Prostate gland (tissue), 2 donors: Measurements from ENCODE around the gene DCTN3.

ENCODE experiments used
- POLR2A ChIP-seq: fragments of 450-650 bp; IDR thresholded peaks from one replicate; pipeline ENCODE4 v1.6.1; 2016; ENCODE audit warnings: antibody characterized with exemption, mild to moderate bottlenecking
- TF ChIP-seq, protein P1 (sequence below), 4 experiments: fragments of 200-600 bp in 2 of 4; fragments of 450-650 bp in 2 of 4; sonication (generic) in 2 of 4; IDR thresholded peaks; 1 replicate in 3 of 4; 2 replicates in 1 of 4; pipeline ENCODE4 v1.5.1; 2016 to 2019; ENCODE audit warnings: antibody characterized with exemption in 4 of 4, mild to moderate bottlenecking in 2 of 4, moderate library complexity in 2 of 4

DNA sequence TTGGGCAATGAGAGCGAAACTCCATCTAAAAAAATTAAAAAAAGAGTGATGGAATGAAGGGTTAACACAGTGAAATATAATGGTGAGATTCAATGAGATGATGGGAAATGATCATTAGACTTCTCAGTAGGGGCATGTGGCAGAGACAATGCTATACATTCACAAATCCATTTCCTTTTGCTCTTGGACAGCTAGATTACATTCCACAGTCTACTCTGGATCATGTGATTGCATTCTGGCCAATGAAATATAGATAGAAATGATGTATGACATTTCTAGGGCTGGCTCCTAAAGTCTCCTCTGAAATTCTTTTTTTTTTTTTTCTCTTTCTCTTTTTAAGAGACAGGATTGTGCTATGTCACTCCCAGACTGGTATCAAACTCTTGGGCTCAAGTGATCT lies 22.4 kb upstream of the DCTN3 start:
- TF ChIP-seq, protein P1, sequence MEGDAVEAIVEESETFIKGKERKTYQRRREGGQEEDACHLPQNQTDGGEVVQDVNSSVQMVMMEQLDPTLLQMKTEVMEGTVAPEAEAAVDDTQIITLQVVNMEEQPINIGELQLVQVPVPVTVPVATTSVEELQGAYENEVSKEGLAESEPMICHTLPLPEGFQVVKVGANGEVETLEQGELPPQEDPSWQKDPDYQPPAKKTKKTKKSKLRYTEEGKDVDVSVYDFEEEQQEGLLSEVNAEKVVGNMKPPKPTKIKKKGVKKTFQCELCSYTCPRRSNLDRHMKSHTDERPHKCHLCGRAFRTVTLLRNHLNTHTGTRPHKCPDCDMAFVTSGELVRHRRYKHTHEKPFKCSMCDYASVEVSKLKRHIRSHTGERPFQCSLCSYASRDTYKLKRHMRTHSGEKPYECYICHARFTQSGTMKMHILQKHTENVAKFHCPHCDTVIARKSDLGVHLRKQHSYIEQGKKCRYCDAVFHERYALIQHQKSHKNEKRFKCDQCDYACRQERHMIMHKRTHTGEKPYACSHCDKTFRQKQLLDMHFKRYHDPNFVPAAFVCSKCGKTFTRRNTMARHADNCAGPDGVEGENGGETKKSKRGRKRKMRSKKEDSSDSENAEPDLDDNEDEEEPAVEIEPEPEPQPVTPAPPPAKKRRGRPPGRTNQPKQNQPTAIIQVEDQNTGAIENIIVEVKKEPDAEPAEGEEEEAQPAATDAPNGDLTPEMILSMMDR (IDR thresholded peaks at IDR 0.05): no peak
- TF ChIP-seq POLR2A: no peak
